ENCODE data around the gene ISG15. TPM values are rescaled to one million over a fixed set of nuclear protein-coding genes. Genes with fewer than 3 reads are reported as not detected.

The ISG15 gene
- total RNA-seq, 2 donors from 2014 or later, result 46.6 to 48.4 TPM

DNA sequence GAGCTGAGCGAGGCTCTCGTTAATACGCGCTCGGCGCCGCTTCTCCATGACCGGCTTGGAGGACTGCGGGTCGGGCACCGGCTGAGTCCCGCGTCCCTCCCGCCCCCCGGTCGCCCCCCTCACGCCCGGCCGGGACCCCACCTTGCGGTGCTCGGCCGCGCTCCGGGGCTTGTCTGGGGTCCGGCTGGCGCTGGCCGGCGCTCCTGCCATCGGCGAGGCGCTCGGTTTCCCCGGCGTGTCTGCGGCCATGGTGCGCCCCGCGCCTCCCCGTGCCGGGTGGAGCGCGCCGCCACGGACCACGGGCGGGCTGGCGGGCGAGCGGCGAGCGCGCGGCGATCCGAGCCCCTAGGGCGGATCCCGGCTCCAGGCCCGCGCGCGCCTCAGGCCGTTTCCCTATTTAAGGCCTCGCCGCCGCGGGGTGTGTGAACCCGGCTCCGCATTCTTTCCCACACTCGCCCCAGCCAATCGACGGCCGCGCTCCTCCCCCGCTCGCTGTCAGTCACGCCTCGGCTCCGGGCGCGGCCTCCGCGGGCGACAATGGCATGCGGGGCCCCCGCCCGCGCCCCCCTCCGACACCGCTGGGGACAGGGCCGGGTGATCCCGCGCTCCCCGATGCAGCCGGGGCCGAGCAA lies 13.5 kb upstream of the ISG15 start, which contains the start of gene HES4:
Gene HES4, minus strand, starts transcription at position 373 of the 632 bp plus-strand sequence. Its CDS starts 124 bp downstream, at position 249.
- peak within 1 kb of the TSS; percentile 96 for H3K27ac Mint-ChIP-seq
- Histone ChIP-seq H3K27ac (ENCODE audit: low read depth, low read length) (peak within 1 kb of the TSS; percentile 100), H3K4me1 (ENCODE audit: control insufficient read depth, insufficient read depth, low read length) (peaks cover 12% of the 10 kb centered on the region), H3K36me3 (ENCODE audit: control insufficient read depth, insufficient read depth, low read length) (no peaks in the 10 kb centered on the region), H3K9me3 (ENCODE audit: control insufficient read depth, low read length) (no peaks in the 10 kb centered on the region), H3K9ac (ENCODE audit: extremely low read depth, low read length, poor library complexity, severe bottlenecking) (peak within 1 kb of the TSS; percentile 95), H3K27me3 (ENCODE audit: control insufficient read depth, insufficient read depth, low read length, poor library complexity, severe bottlenecking) (peaks cover 16% of the 10 kb centered on the region), H3K4me3 (ENCODE audit: low read length) (peak within 1 kb of the TSS; percentile 81)
- H3K9me3 Mint-ChIP-seq, result no peaks in the 10 kb centered on the region
- TF ChIP-seq, protein P1, sequence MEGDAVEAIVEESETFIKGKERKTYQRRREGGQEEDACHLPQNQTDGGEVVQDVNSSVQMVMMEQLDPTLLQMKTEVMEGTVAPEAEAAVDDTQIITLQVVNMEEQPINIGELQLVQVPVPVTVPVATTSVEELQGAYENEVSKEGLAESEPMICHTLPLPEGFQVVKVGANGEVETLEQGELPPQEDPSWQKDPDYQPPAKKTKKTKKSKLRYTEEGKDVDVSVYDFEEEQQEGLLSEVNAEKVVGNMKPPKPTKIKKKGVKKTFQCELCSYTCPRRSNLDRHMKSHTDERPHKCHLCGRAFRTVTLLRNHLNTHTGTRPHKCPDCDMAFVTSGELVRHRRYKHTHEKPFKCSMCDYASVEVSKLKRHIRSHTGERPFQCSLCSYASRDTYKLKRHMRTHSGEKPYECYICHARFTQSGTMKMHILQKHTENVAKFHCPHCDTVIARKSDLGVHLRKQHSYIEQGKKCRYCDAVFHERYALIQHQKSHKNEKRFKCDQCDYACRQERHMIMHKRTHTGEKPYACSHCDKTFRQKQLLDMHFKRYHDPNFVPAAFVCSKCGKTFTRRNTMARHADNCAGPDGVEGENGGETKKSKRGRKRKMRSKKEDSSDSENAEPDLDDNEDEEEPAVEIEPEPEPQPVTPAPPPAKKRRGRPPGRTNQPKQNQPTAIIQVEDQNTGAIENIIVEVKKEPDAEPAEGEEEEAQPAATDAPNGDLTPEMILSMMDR (conservative IDR thresholded peaks at IDR 0.05), result no peak
- H3K36me3 Mint-ChIP-seq (ENCODE audit: low read depth), result no peaks in the 10 kb centered on the region
- DNase-seq, result peak; percentile 97
- peaks cover 15% of the 10 kb centered on the region for H3K4me1 Mint-ChIP-seq
- H3K27me3 Mint-ChIP-seq (ENCODE audit: insufficient read depth), result peaks cover 67% of the 10 kb centered on the region
- peak within 1 kb of the TSS; percentile 59 for H3K4me3 Mint-ChIP-seq
- WGBS, 2 experiments (ENCODE audit: insufficient coverage in 1 of 2, insufficient read length in 1 of 2), result 0 to 1% methylated on average over 38 to 94 of the region's 95 CpGs

DNA sequence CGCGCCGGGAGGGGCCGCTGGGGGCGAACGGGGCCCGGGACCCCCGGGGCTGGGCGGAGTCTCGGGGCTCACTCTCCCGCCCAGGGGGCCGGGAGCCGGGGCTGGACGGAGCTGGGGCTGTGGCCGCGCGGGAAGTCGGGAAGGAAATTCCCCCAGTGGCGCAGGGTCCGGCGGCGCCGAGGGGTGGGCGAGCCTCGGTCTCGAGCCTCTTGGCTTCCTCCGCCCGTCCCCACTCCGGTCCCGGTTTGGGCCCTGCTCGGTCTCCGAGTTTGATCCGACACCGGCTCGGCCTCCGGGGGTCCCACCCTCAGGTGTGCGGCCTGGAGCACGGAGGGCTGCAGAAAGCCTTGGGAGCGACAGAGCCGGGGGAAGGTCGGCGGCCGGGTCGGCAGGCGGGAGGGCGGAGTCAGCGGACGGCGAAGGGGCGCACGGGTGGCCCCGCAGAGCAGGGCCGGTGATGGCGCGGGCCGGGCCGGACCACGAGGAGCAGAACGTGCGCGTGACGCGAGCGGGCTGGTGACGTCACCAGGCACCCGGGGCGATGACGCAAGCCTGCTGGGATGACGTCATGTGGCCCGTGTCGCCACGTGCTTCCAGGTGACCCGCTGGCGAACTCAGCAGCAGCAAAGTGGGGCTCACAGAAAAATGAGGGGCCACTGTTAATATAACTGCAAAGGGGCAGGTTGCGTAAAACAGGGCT lies 12.8 kb upstream of the ISG15 start:
- H3K9ac ChIP-seq (ENCODE audit: extremely low read depth, low read length, poor library complexity, severe bottlenecking), result peak overlapping the region; percentile 95
- peak overlapping the region; percentile 100 for H3K27ac ChIP-seq (ENCODE audit: low read depth, low read length)
- TF ChIP-seq, protein P1 (conservative IDR thresholded peaks at IDR 0.05), result no peak
- peaks cover 16% of the 10 kb centered on the region for H3K4me1 ChIP-seq (ENCODE audit: control insufficient read depth, insufficient read depth, low read length)
- peak overlapping the region; percentile 81 for H3K4me3 ChIP-seq (ENCODE audit: low read length)
- no peaks in the 10 kb centered on the region for H3K9me3 Mint-ChIP-seq
- H3K4me3 Mint-ChIP-seq, result peak overlapping the region; percentile 59
- H3K9me3 ChIP-seq (ENCODE audit: control insufficient read depth, low read length), result no peaks in the 10 kb centered on the region
- H3K4me1 Mint-ChIP-seq, result peaks cover 21% of the 10 kb centered on the region
- DNase-seq, result peak; percentile 91
- peak overlapping the region; percentile 96 for H3K27ac Mint-ChIP-seq
- no peaks in the 10 kb centered on the region for H3K36me3 Mint-ChIP-seq (ENCODE audit: low read depth)
- peaks cover 16% of the 10 kb centered on the region for H3K27me3 ChIP-seq (ENCODE audit: control insufficient read depth, insufficient read depth, low read length, poor library complexity, severe bottlenecking)
- WGBS, 2 experiments (ENCODE audit: insufficient coverage in 1 of 2, insufficient read length in 1 of 2), result 2 to 4% methylated on average over 29 to 75 of the region's 75 CpGs
- H3K27me3 Mint-ChIP-seq (ENCODE audit: insufficient read depth), result peaks cover 63% of the 10 kb centered on the region
- H3K36me3 ChIP-seq (ENCODE audit: control insufficient read depth, insufficient read depth, low read length), result no peaks in the 10 kb centered on the region

DNA sequence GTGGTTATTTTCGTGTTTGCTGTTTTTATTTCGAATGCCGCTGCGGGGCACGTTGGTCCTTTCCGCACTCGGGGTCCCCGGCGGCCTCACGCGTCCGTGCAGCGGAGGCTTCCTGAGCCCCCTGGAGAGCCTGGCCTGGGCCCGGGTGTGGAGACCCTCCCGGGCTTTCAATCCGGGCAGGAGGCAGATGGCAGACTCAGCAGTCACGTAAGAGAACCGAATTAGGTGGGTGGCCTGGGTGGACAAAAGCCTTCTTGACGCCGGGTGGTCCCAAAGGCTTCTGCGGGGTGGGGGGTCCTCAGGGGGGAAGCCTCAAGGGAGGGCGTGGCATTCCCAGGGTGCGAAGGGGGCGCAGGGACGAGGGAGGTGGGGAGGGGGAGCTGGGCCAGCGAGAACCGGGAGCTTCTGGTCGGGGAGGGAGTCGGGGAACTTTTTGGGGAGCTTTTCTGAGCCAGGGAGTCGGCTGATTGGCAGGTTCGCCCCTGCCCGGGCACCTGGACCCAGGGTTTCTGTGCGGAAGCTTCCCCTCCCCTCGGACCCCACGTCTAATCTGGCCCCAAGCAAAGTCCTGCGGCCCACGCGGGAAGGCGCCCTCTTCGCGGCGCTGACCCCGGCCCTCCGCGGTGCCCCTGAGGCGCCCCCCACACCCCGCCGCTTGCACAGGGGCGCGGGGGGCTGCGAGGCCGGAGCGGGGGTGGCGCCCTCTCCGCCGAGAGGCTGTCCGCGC lies 12.1 kb upstream of the ISG15 start:
- no peaks in the 10 kb centered on the region for H3K36me3 ChIP-seq (ENCODE audit: control insufficient read depth, insufficient read depth, low read length)
- peaks cover 57% of the 10 kb centered on the region for H3K27me3 Mint-ChIP-seq (ENCODE audit: insufficient read depth)
- H3K9me3 Mint-ChIP-seq, result no peaks in the 10 kb centered on the region
- peaks cover 23% of the 10 kb centered on the region for H3K4me1 Mint-ChIP-seq
- H3K9me3 ChIP-seq (ENCODE audit: control insufficient read depth, low read length), result no peaks in the 10 kb centered on the region
- peak overlapping the region; percentile 96 for H3K27ac Mint-ChIP-seq
- peak; percentile 73 for DNase-seq
- peak overlapping the region; percentile 59 for H3K4me3 Mint-ChIP-seq
- H3K36me3 Mint-ChIP-seq (ENCODE audit: low read depth), result no peaks in the 10 kb centered on the region
- peaks cover 16% of the 10 kb centered on the region for H3K27me3 ChIP-seq (ENCODE audit: control insufficient read depth, insufficient read depth, low read length, poor library complexity, severe bottlenecking)
- H3K9ac ChIP-seq (ENCODE audit: extremely low read depth, low read length, poor library complexity, severe bottlenecking), result peak overlapping the region; percentile 95
- TF ChIP-seq, protein P1 (conservative IDR thresholded peaks at IDR 0.05), result no peak
- 5 to 6% methylated on average over 33 to 58 of the region's 58 CpGs for WGBS, 2 experiments (ENCODE audit: insufficient coverage in 1 of 2, insufficient read length in 1 of 2)
- peak overlapping the region; percentile 100 for H3K27ac ChIP-seq (ENCODE audit: low read depth, low read length)
- H3K4me1 ChIP-seq (ENCODE audit: control insufficient read depth, insufficient read depth, low read length), result peaks cover 23% of the 10 kb centered on the region
- peak overlapping the region; percentile 81 for H3K4me3 ChIP-seq (ENCODE audit: low read length)

Data from endodermal cell (in vitro differentiated cells).